ENCODE results near the gene SLC5A12.

The SLC5A12 gene

GRCh38 chr11:26721948-26722475 lies at the start of gene SLC5A12:
SLC5A12 (minus strand) TSS chr11:26722060; CDS start chr11:26721714, 346 bp downstream.
- in situ Hi-C loops (cut with MboI; ENCODE audit: low sequenced_read_pairs) = no loop called here

DNA sequence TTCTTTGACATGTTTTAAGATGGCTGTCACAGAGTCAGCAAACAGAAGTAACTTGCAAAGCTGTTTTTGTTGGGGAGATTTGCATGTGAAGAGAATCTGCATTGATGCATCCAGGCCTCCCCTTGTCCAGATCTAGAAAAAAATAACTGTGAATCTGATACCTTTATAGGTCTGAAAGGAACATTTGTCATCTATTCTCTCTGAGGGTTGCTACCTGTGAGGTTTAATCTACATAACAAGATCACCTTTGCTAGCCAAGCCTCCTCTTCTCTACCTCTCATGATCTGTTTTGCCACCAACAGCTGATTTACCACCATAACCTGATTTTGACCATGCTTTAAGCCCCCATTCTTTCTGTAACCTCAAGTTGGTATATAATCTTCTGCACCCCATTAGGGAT lies 47.2 kb upstream of the SLC5A12 start:
- in situ Hi-C loops (cut with MboI; ENCODE audit: low sequenced_read_pairs) = no loop called here

DNA sequence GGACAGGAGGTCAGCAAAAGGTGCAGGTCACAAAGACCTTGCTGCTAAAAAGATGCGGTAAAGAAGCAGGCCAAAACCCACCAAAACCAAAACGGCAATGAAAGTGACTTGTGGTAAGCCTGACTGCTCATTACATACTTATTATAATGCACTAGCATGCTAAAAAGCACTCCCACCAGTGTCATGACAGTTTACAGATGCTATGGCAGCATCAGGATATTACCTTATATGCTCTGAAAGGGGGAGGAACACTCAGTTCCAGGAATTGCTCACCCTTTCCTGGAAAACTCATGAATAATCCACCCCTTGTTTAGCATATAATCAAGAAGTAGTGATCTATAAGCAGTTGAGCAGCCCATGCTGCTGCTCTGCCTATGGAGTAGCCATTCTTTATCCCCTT lies 45.2 kb upstream of the SLC5A12 start:
- in situ Hi-C loops (cut with MboI; ENCODE audit: low sequenced_read_pairs) = no loop called here

GRCh38 chr11:26765323-26765722 lies 43.5 kb upstream of the SLC5A12 start:
- in situ Hi-C loops (cut with MboI; ENCODE audit: low sequenced_read_pairs) = no loop called here

- in situ Hi-C loops (cut with MboI; ENCODE audit: low sequenced_read_pairs) = no loop called here
Observed at GRCh38 chr11:26764825-26765224, 43.0 kb upstream of the SLC5A12 start.

DNA sequence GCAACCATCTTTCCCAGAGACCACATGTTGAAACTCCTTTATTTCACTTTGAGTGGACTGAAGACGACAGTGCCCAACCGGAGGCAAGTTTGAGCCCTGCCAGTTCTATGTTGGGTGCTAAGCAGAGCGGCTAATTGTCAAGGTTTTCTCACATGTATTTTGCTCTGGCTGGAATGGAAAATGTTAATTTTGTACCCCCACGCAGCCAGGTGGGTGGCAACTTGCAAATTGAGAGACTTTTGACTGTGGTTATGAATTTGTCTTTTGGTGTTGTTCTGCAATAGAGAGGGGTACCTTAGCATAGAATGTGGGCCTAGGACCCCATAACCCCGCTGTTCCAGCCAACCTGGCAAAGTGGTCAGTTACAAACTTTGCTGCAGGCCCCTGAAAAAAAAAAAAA lies 42.5 kb upstream of the SLC5A12 start:
- in situ Hi-C loops (cut with MboI; ENCODE audit: low sequenced_read_pairs) = no loop called here

DNA sequence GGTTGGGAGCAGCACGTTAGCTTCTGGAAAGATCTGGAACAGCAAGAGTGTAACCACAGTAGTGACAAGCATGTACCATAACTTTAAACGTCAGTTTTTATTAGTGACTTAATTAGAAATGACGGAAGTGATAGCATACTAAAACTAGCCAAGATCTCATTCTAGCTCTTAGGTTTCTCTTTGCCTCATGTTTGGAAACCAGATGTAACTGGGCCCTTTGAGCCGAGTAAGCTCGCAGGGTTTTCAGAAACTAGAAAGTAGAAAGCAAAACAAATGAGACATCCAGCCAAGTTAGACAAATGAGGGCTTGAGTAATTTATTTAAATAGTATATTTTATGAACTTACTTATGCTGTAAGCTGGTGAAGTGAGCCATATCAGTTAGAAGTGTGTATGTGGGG lies 40.2 kb upstream of the SLC5A12 start:
- in situ Hi-C loops (cut with MboI; ENCODE audit: low sequenced_read_pairs) = no loop called here

DNA sequence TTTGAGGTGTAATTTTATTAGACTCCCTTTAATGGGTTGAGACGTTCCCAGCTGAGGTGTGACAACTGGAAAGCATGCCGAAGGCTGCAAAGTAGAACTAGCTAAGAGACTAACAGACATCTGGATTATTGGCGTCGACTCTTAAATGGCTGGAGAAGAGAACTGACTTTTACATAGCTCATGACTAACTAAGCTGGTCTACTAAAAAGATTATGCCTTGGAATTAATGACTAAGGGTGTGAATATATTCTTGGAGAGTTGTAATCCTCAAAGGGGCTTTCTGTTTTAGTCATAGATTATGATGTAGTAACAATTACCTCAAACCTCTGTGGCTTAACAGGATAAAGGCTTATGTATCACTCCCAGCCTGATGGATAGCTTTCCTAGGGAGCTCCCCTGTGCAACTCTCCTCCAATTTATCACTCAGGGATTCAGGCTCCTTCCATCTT lies 39.5 kb upstream of the SLC5A12 start:
- in situ Hi-C loops (cut with MboI; ENCODE audit: low sequenced_read_pairs) = no loop called here

DNA sequence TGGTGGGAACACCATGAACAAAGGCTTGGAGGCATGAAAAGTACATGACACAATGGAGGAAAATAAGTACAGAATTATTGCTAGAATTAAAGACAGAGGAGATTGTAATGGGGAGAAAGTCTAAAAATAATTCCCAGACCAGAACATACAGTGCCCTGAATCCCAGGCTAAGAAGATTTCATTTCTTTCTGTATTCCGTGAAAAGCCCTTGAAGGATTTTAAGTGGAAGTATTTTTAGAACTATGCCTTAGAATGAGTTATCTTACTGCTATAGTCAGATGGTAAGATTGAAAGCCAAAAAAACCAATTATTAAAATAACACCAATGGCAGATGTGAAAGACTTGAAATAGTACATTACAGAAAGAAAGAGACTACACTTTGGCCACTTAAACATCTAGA lies 36.1 kb upstream of the SLC5A12 start:
- in situ Hi-C loops (cut with MboI; ENCODE audit: low sequenced_read_pairs) = no loop called here

- in situ Hi-C loops (cut with MboI; ENCODE audit: low sequenced_read_pairs) = no loop called here
Observed at GRCh38 chr11:26755762-26756161, 33.9 kb upstream of the SLC5A12 start.

DNA sequence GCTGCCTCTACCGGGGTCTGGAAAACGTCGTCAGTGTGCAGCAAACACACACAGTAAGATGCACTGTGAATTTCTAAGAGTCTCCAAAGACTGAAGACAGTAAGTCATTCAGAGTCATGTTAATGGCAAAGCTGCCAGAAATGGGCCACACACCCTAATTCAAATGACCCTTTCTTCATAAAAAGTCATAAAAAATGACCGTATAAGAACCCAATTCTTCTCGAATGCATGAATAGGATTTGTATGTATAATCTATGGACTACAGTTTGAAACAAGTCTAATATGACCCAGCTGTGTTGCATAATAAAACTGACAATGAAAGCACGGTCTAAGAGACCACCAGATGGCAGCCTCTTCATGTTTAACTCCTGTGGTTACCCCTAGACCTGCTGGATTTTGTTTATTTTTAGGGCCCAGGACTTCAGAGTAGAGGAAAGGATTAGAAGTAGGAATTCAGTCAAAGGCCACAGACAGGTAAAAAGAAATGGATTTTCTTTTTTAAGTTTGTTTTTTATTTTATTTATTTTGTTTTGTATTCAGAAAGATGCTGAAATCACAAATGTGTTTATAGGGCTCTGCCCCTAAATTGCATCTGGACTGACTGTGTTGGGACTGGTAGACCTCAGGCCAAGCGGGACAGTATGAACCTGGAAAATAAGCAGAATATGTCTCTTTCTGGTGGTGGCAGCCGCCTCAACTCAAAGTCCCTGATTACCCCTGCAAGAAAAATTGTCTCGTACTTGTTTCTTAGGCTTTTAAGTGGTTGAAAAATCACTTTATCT lies 32.1 kb upstream of the SLC5A12 start:
- in situ Hi-C loops (cut with MboI; ENCODE audit: low sequenced_read_pairs) = no loop called here

DNA sequence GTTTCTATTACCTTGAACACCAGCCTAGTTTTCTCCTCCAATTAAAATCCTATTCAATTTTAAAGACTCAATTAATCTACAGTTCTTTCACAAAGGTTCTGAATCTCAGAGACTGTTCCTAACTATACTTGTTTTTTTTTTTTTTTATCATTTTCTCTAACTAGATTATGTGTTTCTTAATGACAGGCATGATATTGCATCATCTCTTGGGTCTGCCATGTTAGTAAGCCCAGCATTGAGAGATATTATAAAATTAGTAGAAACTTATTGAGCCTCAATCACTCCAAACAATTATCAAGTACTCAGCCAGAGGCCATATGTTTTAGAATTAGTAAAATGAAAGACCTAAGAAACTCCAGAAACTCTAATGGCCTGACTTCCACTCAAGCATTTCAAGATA lies 28.1 kb upstream of the SLC5A12 start:
- in situ Hi-C loops (cut with MboI; ENCODE audit: low sequenced_read_pairs) = no loop called here

DNA sequence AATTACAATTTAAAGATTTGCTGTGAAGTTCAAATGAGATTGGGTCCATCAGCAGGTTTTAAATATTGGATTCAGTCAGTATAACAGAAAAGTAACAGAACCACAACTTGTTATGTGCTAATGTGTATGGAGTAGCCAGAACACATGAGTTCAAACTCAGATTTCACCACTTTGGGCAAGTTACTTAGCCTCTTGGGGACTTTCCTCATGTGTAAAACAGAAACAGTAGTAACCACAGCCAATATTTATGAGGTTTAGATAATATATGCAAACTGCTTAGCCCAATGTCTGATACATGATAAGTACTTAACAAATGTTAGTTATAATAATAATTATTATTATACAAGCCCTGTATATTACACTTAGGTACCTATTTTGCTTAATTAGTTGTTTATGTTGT lies 21.8 kb upstream of the SLC5A12 start:
- in situ Hi-C loops (cut with MboI; ENCODE audit: low sequenced_read_pairs) = no loop called here

DNA sequence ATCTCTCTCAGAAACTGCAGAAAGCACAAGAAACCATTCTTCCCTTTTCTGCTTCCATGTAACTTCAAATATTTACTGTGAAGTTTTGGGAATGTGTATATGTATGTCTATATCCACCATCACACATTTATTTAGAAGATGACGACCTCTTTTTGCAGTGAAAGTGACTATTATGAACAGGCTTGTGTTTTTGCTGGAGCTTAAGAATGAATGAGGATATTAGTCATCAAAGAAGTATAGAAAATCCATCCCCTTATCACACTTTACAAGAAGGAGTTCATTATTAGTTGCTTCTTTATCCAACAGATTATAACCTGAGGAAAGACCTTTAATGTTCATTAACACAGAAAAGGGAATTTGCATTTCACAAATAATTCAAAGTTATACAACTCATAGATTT lies 21.1 kb upstream of the SLC5A12 start:
- in situ Hi-C loops (cut with MboI; ENCODE audit: low sequenced_read_pairs) = no loop called here

- in situ Hi-C loops (cut with MboI; ENCODE audit: low sequenced_read_pairs) = no loop called here
Observed at GRCh38 chr11:26741036-26741435, 19.2 kb upstream of the SLC5A12 start.

GRCh38 chr11:26739366-26740073 lies 17.7 kb upstream of the SLC5A12 start:
- in situ Hi-C loops (cut with MboI; ENCODE audit: low sequenced_read_pairs) = no loop called here

DNA sequence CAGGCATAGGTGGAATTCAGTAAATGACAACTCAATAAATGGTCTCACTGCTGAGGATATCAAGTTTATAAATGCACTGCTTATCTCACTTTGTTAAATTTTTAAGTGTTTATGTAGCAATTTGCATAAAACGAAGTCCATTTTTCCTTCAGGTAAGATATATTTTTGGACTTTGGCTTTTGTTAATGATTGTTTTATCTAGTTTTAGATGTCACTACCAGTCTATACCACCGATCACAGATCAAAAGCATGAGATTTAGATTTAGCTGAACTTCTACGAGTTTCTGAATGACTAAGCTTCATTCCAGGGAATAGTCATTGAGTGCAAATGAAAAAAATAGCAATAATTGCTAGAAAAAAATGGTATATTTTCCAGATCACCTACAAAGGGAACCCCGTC lies 12.8 kb upstream of the SLC5A12 start:
- in situ Hi-C loops (cut with MboI; ENCODE audit: low sequenced_read_pairs) = no loop called here

DNA sequence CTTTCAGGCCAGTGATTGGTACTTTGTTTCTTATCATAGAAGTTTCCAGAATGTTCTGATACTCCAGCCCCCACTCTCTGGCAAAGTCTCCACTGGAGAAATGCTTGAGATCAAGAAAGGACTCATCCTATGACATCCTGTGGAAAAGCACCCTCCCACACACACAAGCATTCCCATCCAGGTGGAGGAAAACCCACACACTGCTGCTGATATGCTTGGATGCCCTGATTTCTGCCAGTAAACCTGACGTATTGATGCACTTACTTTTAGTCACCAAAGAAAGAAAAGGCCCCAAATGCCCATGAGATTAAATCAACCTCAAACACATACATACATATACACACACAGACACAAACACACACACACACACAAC lies 9.2 kb upstream of the SLC5A12 start:
- in situ Hi-C loops (cut with MboI; ENCODE audit: low sequenced_read_pairs) = no loop called here

- in situ Hi-C loops (cut with MboI; ENCODE audit: low sequenced_read_pairs) = no loop called here
Observed at GRCh38 chr11:26730414-26731083, 8.7 kb upstream of the SLC5A12 start.

DNA sequence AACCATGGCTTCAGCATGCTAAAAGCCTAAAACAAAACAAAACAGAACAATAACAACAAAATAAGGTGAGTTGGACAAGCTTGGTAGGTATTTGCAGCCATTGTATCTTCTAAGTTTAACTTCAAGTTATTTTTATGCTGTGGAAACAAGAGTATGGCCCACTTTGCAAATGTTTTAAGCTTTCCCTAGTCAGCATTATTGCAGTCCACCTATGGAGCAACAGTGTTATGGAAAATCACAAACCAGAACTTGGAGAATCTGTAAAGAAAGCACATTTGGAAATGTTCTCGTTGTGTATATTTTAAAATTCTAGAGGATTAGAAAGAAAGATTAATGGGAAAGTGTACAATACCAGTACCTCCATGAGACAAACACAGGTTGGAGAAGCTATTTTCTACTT lies 7.4 kb upstream of the SLC5A12 start:
- in situ Hi-C loops (cut with MboI; ENCODE audit: low sequenced_read_pairs) = no loop called here

DNA sequence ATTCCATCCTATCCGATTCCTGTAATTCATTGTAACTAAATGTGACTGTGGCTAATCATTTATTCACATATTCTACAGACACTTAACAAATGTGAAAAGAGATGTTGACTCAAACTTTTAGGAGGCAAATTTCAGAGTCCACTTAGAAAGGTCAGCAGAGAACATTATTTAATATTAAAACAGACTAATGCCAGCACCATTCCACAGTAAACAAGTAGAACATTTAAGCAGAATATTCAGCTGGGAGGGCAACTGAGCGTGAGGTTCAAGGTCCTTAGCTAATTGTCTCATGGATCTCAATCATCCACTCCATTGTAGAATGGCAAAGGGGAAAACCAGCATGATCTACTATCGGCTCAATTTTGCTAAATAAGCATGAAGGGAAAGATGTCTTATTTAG lies 5.1 kb upstream of the SLC5A12 start:
- in situ Hi-C loops (cut with MboI; ENCODE audit: low sequenced_read_pairs) = no loop called here

DNA sequence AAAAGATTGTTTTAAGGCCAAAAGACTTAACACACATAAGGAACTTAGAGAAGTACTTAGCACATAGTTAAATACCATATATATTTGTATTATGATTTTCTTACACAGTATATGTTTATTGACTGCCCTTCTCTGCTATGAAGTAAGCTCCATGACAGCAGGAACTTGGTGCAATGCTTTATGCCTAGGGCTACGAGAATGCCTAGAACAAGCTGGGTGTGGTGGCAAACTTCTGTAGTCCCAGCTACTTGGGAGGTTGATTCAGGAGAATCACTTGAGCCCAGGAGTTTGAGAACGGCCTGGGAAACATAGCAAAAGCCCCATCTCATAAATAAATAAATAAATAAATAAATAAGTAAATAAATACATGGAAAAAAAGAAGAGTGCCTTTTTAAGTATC lies 1.9 kb downstream of the SLC5A12 start:
- in situ Hi-C loops (cut with MboI; ENCODE audit: low sequenced_read_pairs) = no loop called here

Data from hTERT RPE-1 (cell line).